T-helper 1 cell (primary cell): ENCODE measurements around the gene POLR2I.
"Not testable (repeated sequence)": the region's sequence is repeated elsewhere in the genome, so short reads cannot be mapped to it uniquely, and the experiment has no call there.

Experiments used
- DNase-seq, 5 donors: peaks; one replicate each; pipeline ENCODE4 v3.0.0-alpha.2; 2012 to 2020

POLR2I gene

GRCh38 chr19:36099166-36099785, 15.4 kb downstream of the POLR2I start:
- DNase-seq = no peak

- DNase-seq = no peak
These were observed 17.6 kb downstream of the POLR2I start for GRCh38 chr19:36097036-36097435.

- no peak for DNase-seq
These were observed 21.0 kb downstream of the POLR2I start for GRCh38 chr19:36093687-36094086.

- DNase-seq = no peak
These were observed 21.5 kb downstream of the POLR2I start for GRCh38 chr19:36093146-36093662.

GRCh38 chr19:36092566-36092965, 22.1 kb downstream of the POLR2I start:
- DNase-seq = no peak

GRCh38 chr19:36090910-36091695, 23.6 kb downstream of the POLR2I start:
- no peak for DNase-seq

GRCh38 chr19:36089847-36090246, 24.8 kb downstream of the POLR2I start:
- DNase-seq = no peak

- DNase-seq = no peak
These were observed 28.3 kb downstream of the POLR2I start for GRCh38 chr19:36086326-36086725.

GRCh38 chr19:36084231-36085009, 30.3 kb downstream of the POLR2I start:
- DNase-seq = no peak

- no peak for DNase-seq
These were observed 31.8 kb downstream of the POLR2I start for GRCh38 chr19:36082916-36083315.

- no peak for DNase-seq
These were observed 32.8 kb downstream of the POLR2I start for GRCh38 chr19:36081894-36082293.

- no peak for DNase-seq
These were observed 33.3 kb downstream of the POLR2I start for GRCh38 chr19:36081385-36081784.

- no peak for DNase-seq
These were observed 35.2 kb downstream of the POLR2I start for GRCh38 chr19:36079389-36079945.

- no peak for DNase-seq
These were observed 41.4 kb downstream of the POLR2I start for GRCh38 chr19:36073121-36073876.

- no peak for DNase-seq
These were observed 42.6 kb downstream of the POLR2I start for GRCh38 chr19:36072081-36072480.

GRCh38 chr19:36068810-36069499, 45.7 kb downstream of the POLR2I start:
- not testable (repeated sequence) for DNase-seq

GRCh38 chr19:36067681-36068080, 47.0 kb downstream of the POLR2I start:
- DNase-seq = no peak

- no peak for DNase-seq
These were observed 49.8 kb downstream of the POLR2I start for GRCh38 chr19:36064826-36065225.
